HG03571 (cell line): ENCODE data around the gene ETFBKMT.
"Not testable (repeated sequence)": the region's sequence is repeated elsewhere in the genome, so short reads cannot be mapped to it uniquely, and the experiment has no call there.

Experiments used
- ATAC-seq: cut with Tn5 transposase; IDR thresholded peaks from one replicate; pipeline ENCODE4 v1.9.1; 2021; ENCODE audit not compliant: unreplicated experiment

The ETFBKMT gene

GRCh38 chr12:31655208-31655607 is 4.3 kb upstream of the ETFBKMT start:
- no peak for ATAC-seq

- no peak for ATAC-seq
Observed at GRCh38 chr12:31655792-31656191, 3.7 kb upstream of the ETFBKMT start.

- no peak for ATAC-seq
Observed at GRCh38 chr12:31658471-31659086, 909 bp upstream of the ETFBKMT start.

GRCh38 chr12:31662176-31662849 is 2.8 kb downstream of the ETFBKMT start:
- no peak for ATAC-seq

GRCh38 chr12:31663576-31663975 is 4.1 kb downstream of the ETFBKMT start:
- ATAC-seq = no peak

GRCh38 chr12:31664038-31664437 is 4.5 kb downstream of the ETFBKMT start:
- ATAC-seq = no peak

GRCh38 chr12:31669020-31669419 is 9.5 kb downstream of the ETFBKMT start:
- ATAC-seq = no peak

- not testable (repeated sequence) for ATAC-seq
Observed at GRCh38 chr12:31669582-31669981, 10.1 kb downstream of the ETFBKMT start.

- no peak for ATAC-seq
Observed at GRCh38 chr12:31672521-31672920, 13.0 kb downstream of the ETFBKMT start.

- ATAC-seq = peak; percentile 93
Observed at GRCh38 chr12:31682136-31682962, 22.9 kb downstream of the ETFBKMT start.

- no peak for ATAC-seq
Observed at GRCh38 chr12:31685801-31686200, 26.3 kb downstream of the ETFBKMT start.

GRCh38 chr12:31687101-31687527 is 27.6 kb downstream of the ETFBKMT start:
- peak; percentile 58 for ATAC-seq

GRCh38 chr12:31689921-31690320 is 30.4 kb downstream of the ETFBKMT start:
- ATAC-seq = not testable (repeated sequence)

- ATAC-seq = no peak
Observed at GRCh38 chr12:31702047-31702446, 42.6 kb downstream of the ETFBKMT start.

GRCh38 chr12:31705621-31706020 is 46.1 kb downstream of the ETFBKMT start:
- no peak for ATAC-seq

GRCh38 chr12:31708118-31708517 is 48.6 kb downstream of the ETFBKMT start:
- not testable (repeated sequence) for ATAC-seq

- no peak for ATAC-seq
Observed at GRCh38 chr12:31710021-31710818, 50.7 kb downstream of the ETFBKMT start.

GRCh38 chr12:31712877-31713276 is 53.4 kb downstream of the ETFBKMT start:
- ATAC-seq = no peak

GRCh38 chr12:31714406-31715271 is 55.2 kb downstream of the ETFBKMT start:
- ATAC-seq = no peak

GRCh38 chr12:31715283-31715825 is 55.9 kb downstream of the ETFBKMT start:
- ATAC-seq = no peak
